ENCODE data around the gene RTP4.
"Not testable (repeated sequence)": the region's sequence is repeated elsewhere in the genome, so short reads cannot be mapped to it uniquely, and the experiment has no call there.

The RTP4 gene

GRCh38 chr3:187370051-187370450, 1.9 kb downstream of the RTP4 start:
- DNase-seq: no peak

DNA sequence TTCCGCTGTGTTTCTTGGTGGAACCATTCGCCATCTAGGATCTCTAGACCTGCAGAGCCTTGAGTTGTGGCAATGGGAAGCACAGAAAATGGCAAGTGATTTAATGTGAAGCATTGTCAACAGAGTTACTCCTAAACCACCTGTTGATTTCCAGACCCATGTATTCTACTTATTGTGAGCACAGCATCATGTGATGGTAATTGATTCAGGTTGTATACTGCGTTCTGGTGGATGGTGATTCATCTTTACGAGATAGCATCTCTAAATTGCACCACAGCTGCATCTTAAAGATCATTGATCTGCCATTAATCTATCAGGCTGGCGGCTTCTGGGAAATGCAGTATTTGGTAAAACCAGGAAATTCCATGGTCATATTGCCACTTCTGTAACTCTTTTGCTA, 7.4 kb downstream of the RTP4 start:
- DNase-seq: no peak

GRCh38 chr3:187377842-187378241, 9.7 kb downstream of the RTP4 start:
- DNase-seq: no peak

DNA sequence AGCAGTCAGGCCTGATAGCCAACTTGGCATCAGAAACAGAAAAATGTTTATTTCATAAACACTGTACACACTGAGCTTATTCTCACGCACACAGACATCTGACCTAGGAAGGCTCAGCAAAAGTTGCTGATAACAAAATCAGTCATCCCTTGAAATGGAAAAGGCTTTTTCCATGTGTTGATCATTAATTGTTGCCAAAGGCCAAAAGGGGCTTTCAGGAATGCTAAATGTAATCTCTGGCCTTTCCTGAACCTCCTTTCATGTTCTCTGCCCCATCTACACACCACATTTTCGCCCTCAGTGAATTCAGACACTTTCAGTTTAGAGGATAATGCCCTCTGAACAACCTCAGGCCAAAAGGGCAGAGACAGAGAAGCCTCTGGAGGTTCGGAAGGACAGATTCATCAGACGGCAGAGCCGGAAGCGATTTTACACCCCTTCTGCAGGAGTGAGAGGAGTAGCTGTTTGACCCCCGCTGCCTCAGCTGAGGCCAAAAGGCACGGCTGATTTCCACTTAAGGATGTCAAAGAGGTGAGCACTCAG, 14.5 kb downstream of the RTP4 start:
- DNase-seq: no peak

GRCh38 chr3:187383246-187383645, 15.1 kb downstream of the RTP4 start:
- no peak for DNase-seq

DNA sequence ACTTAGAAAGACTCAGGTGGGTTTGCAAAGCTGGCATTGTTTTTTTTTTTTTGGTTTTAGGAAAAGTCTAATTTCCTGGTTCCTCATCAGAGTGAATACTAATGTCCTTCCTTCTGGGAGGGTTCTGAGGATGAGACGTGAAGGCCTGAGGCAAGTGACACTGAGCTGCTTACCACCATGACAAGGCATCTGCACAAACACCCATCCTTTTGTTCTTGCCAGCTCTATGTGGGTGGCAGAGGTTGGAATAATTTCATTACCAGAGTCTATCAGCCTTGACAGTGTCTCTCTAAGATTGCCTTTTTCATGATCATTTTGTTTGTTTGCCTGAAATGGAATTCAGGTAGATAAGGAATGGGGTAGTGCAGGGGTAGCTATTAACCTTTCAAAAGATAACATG, 17.1 kb downstream of the RTP4 start:
- no peak for DNase-seq

- DNase-seq: no peak
Measured at GRCh38 chr3:187396661-187397060, 28.5 kb downstream of the RTP4 start.

- no peak for DNase-seq
Measured at GRCh38 chr3:187398955-187399354, 30.8 kb downstream of the RTP4 start.

GRCh38 chr3:187400756-187401155, 32.6 kb downstream of the RTP4 start:
- DNase-seq: no peak

GRCh38 chr3:187401856-187402255, 33.7 kb downstream of the RTP4 start:
- no peak for DNase-seq

DNA sequence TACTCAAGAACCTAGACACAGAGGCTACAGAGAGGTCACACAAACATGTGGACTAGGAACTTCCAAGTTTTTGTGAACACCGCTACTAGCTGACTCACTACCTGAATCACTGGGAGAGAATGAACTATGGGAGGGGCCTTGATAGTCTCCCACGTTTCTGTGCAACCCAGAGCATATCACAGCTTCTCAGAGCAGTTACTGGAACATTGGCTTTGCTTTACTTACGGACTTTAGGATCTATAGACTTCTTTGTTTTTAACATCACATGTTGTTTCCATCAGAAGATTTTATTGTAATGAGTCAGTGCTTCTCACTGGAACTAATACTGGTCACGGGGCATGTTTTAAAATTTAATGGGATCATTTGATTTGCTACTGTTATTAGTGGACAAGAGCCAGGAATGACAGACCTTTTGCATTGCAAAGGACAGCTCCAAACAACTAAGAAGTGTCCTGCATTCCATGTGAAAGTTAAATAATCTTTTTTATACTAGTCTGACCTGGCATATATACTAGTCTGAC, 35.6 kb downstream of the RTP4 start:
- no peak for DNase-seq

DNA sequence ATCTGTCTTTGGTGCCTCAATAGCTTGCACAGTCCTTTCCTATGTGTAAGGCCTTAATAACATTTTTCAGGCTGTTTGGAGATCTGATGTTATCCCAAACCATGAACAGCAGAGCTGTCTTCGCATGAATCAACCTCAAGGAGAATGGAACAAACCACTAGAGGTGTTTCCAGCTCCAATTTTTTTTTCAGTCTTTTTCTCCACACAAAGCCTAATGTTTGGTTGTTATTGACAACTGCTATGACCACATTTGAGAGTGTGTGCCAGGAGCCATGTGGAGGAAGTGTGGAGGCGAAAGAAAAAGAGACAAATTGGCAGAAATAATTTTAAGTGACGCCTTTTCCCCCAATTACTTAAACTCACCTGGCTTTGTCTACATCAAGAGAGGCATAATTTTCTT, 38.7 kb downstream of the RTP4 start:
- DNase-seq: no peak

- DNase-seq: not testable (repeated sequence)
Measured at GRCh38 chr3:187411991-187412781, 44.0 kb downstream of the RTP4 start.

All from CD4-positive, alpha-beta T cell treated with Interferon gamma for 1 hour (primary cell).